ENCODE data around the gene TEX101. TPM values are rescaled to one million over a fixed set of nuclear protein-coding genes. Genes with fewer than 3 reads are reported as not detected.
"Not testable (repeated sequence)": the region's sequence is repeated elsewhere in the genome, so short reads cannot be mapped to it uniquely, and the experiment has no call there.

Gene TEX101
- total RNA-seq, 1 experiment from 2014 or later: not detected

DNA sequence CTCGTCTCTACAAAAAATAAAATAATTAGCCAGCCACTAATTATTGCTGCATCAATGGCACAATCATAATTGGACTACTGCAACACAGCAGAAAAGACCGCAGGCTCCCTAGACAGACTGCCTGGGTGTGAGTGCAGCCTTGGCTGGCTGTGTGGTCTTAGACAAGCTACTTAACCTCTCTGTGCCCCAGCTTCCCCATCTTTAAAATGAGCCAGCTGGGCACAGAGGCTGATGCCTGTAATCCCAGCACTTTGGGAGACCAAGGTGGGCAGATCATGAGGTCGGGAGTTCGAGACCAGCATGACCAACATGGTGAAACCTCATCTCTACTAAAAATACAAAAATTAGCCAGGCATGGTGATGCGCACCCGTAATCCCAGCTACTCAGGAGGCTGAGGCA, 19.0 kb downstream of the TEX101 start:
- no peak overlapping the region for H2AFZ ChIP-seq (ENCODE audit: low read length)
- intact Hi-C loops (cut with micrococcal nuclease): loop anchor here (1.0 kb wide), 1 partner anchor 86 kb away; no protein-coding TSS in a partner anchor
- H3K4me1 ChIP-seq (ENCODE audit: insufficient read depth, low read length): peaks cover 12% of the 10 kb centered on the region
- ATAC-seq (no peak), DNase-seq (no peak)
- no peak overlapping the region for H3K4me3 ChIP-seq (ENCODE audit: low read length)
- peaks cover 4% of the 10 kb centered on the region for H3F3A ChIP-seq (ENCODE audit: low read length, unreplicated experiment)
- TF ChIP-seq EZH2phosphoT487 (IDR thresholded peaks at IDR 0.05; ENCODE audit: borderline replicate concordance, low read length): no peak
- TF ChIP-seq EZH2 (IDR thresholded peaks at IDR 0.05; ENCODE audit: low read length, unreplicated experiment): no peak
- TF ChIP-seq, protein P1, sequence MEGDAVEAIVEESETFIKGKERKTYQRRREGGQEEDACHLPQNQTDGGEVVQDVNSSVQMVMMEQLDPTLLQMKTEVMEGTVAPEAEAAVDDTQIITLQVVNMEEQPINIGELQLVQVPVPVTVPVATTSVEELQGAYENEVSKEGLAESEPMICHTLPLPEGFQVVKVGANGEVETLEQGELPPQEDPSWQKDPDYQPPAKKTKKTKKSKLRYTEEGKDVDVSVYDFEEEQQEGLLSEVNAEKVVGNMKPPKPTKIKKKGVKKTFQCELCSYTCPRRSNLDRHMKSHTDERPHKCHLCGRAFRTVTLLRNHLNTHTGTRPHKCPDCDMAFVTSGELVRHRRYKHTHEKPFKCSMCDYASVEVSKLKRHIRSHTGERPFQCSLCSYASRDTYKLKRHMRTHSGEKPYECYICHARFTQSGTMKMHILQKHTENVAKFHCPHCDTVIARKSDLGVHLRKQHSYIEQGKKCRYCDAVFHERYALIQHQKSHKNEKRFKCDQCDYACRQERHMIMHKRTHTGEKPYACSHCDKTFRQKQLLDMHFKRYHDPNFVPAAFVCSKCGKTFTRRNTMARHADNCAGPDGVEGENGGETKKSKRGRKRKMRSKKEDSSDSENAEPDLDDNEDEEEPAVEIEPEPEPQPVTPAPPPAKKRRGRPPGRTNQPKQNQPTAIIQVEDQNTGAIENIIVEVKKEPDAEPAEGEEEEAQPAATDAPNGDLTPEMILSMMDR (conservative IDR thresholded peaks at IDR 0.05; ENCODE audit: low read depth, low read length): no peak
- no peaks in the 10 kb centered on the region for H3K27me3 ChIP-seq (ENCODE audit: low read length)
- ChIA-PET POLR2A (ENCODE audit: unreplicated experiment) (no interaction called here), CTCF (no interaction called here)
- BruUV-seq (replicated peaks): no TSS peak
- H3K4me2 ChIP-seq (ENCODE audit: low read length): no peak overlapping the region
- H3K9me2 ChIP-seq (replicated peaks; ENCODE audit: low read length): no peaks in the 10 kb centered on the region
- H4K20me1 ChIP-seq (ENCODE audit: low read length): no peaks in the 10 kb centered on the region
- H3K36me3 ChIP-seq (ENCODE audit: low read depth, low read length): no peaks in the 10 kb centered on the region
- H3K9ac ChIP-seq (ENCODE audit: low read length): no peak overlapping the region
- no peaks in the 10 kb centered on the region for H3K9me3 ChIP-seq (ENCODE audit: low read length)
- H3K79me2 ChIP-seq (ENCODE audit: low read length): no peaks in the 10 kb centered on the region
- H3K27ac ChIP-seq (ENCODE audit: low read length): no peak overlapping the region

DNA sequence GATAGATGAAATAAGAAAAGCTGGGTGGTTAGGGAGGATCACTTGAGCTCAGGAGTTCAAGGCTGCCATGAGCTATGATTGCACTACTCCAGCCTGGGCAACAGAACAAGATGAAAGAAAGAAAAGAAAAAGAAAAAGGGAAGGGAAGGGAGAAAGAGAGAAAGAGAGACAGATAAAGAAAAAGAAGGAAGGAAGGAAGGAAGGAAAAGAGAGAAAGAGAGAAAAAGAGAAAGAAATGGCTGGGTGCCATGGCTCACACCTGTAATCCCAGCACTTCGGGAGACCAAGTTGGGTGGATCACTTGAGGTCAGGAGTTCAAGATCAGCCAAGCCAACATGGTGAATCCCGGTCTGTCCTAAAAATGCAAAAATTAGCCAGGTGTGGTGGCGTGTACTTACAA, 21.1 kb downstream of the TEX101 start:
- BruUV-seq (replicated peaks): no TSS peak
- ChIA-PET POLR2A (ENCODE audit: unreplicated experiment) (no interaction called here), CTCF (no interaction called here)
- Histone ChIP-seq H3K9me2 (replicated peaks; ENCODE audit: low read length) (no peaks in the 10 kb centered on the region), H3K27me3 (ENCODE audit: low read length) (no peaks in the 10 kb centered on the region), H3K79me2 (ENCODE audit: low read length) (no peaks in the 10 kb centered on the region), H3F3A (ENCODE audit: low read length, unreplicated experiment) (peaks cover 6% of the 10 kb centered on the region), H3K9ac (ENCODE audit: low read length) (no peak overlapping the region), H3K4me1 (ENCODE audit: insufficient read depth, low read length) (peaks cover 20% of the 10 kb centered on the region), H3K4me2 (ENCODE audit: low read length) (no peak overlapping the region), H3K9me3 (ENCODE audit: low read length) (no peaks in the 10 kb centered on the region), H3K36me3 (ENCODE audit: low read depth, low read length) (no peaks in the 10 kb centered on the region), H3K4me3 (ENCODE audit: low read length) (no peak overlapping the region), H2AFZ (ENCODE audit: low read length) (no peak overlapping the region), H4K20me1 (ENCODE audit: low read length) (no peaks in the 10 kb centered on the region), H3K27ac (ENCODE audit: low read length) (no peak overlapping the region)
- TF ChIP-seq EZH2phosphoT487 (IDR thresholded peaks at IDR 0.05; ENCODE audit: borderline replicate concordance, low read length): no peak
- TF ChIP-seq EZH2 (IDR thresholded peaks at IDR 0.05; ENCODE audit: low read length, unreplicated experiment): no peak
- TF ChIP-seq, protein P1 (conservative IDR thresholded peaks at IDR 0.05; ENCODE audit: low read depth, low read length): no peak
- ATAC-seq (no peak), DNase-seq (no peak)
- intact Hi-C loops (cut with micrococcal nuclease): no loop called here

DNA sequence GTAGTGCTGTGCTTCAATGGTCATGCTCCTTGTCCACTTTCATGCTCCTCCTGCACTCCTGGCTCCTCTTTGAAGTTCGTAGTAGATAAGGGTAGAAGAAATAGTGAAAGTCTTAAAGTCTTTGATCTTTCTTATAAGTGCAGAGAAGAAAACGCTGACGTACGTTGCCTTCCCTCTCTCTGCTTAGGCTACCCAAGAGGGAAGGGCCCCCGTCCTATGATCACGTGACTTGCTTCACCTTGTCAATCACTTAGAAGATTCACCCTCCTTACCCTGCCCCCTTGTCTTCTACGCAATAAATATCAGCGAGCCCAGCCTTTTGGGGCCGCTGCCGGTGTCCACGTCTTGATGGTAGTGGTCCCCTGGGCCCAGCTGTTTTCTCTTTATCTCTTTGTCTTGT, 22.6 kb downstream of the TEX101 start:
- H3K9me3 ChIP-seq (ENCODE audit: low read length); H2AFZ ChIP-seq (ENCODE audit: low read length); H3K27me3 ChIP-seq (ENCODE audit: low read length); H3F3A ChIP-seq (ENCODE audit: low read length, unreplicated experiment); DNase-seq; H3K4me3 ChIP-seq (ENCODE audit: low read length); H3K36me3 ChIP-seq (ENCODE audit: low read depth, low read length); H4K20me1 ChIP-seq (ENCODE audit: low read length); intact Hi-C loops (cut with micrococcal nuclease); BruUV-seq (replicated peaks); H3K4me2 ChIP-seq (ENCODE audit: low read length); H3K9ac ChIP-seq (ENCODE audit: low read length); POLR2A ChIA-PET (ENCODE audit: unreplicated experiment); ATAC-seq; H3K79me2 ChIP-seq (ENCODE audit: low read length); H3K27ac ChIP-seq (ENCODE audit: low read length); H3K9me2 ChIP-seq (replicated peaks; ENCODE audit: low read length): not testable (repeated sequence)
- peaks cover 20% of the 10 kb centered on the region for H3K4me1 ChIP-seq (ENCODE audit: insufficient read depth, low read length)
- CTCF ChIA-PET: interaction anchor here (0.6 kb wide), 1 partner anchor 35 kb away, joined by 4 read pairs; no protein-coding TSS in a partner anchor

All from PC-3 (cell line).